T-helper 2 cell treated with Interferon-gamma antibody and Interleukin-4, amounts not matched to agents 5 μg/mL and 100 μg/mL, for 36 hours (primary cell): Measurements from ENCODE around the gene GOLGA6L1.
"Not testable (repeated sequence)": the region's sequence is repeated elsewhere in the genome, so short reads cannot be mapped to it uniquely, and the experiment has no call there.

ENCODE experiments used
- DNase-seq: peaks from one replicate; pipeline ENCODE4 v3.0.0; 2021; ENCODE audit warnings: low spot score
- H3K27ac Mint-ChIP-seq: one replicate; pipeline ENCODE4 v1.8.0; 2021; ENCODE audit warnings: mild to moderate bottlenecking, mixed read lengths
- H3K27me3 Mint-ChIP-seq: one replicate; pipeline ENCODE4 v1.8.0; 2021; ENCODE audit warnings: low read depth, mixed read lengths
- H3K36me3 Mint-ChIP-seq: one replicate; pipeline ENCODE4 v1.8.0; 2021; ENCODE audit warnings: low read depth, mixed read lengths
- H3K4me1 Mint-ChIP-seq: one replicate; pipeline ENCODE4 v1.8.0; 2021; ENCODE audit warnings: low read depth, mixed read lengths
- H3K4me3 Mint-ChIP-seq: one replicate; pipeline ENCODE4 v1.8.0; 2022; ENCODE audit warnings: mild to moderate bottlenecking, moderate library complexity, mixed read lengths
- H3K9me3 Mint-ChIP-seq: one replicate; pipeline ENCODE4 v1.8.0; 2021; ENCODE audit warnings: mixed read lengths

GOLGA6L1 gene, protein sequence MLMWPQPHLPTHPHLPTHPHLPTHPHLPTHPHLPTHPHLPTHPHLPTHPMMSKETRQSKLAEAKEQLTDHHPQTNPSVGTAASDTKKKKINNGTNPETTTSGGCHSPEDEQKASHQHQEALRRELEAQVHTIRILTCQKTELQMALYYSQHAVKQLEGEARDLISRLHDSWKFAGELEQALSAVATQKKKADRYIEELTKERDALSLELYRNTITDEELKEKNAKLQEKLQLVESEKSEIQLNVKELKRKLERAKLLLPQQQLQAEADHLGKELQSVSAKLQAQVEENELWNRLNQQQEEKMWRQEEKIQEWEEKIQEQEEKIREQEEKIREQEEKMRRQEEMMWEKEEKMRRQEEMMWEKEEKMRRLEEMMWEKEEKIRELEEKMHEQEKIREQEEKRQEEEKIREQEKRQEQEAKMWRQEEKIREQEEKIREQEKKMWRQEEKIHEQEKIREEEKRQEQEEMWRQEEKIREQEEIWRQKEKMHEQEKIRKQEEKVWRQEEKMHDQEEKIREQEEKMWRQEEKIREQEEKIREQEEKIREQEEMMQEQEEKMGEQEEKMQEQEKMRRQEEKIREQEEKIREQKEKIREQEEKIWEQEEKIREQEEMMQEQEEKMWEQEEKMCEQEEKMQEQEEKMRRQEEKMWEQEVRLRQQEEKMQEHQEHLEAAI

DNA sequence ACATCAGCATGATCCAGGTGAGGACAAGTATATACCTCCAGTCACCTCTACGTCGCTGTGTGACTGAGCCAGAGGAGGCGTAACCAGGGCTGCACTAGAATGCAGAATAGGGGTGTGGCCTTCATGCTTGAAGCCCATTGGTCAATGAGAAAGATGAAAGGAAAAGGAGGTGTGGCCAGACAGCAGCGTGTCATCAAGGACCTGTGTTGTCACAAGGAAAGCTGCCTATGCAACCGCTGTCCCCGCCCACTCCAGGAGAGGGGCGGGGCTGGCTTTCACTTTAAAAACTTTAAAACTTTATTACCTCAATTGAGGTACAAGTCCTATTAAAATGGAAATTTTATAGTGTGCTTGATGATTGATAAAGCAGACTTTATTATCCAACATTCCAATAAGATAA lies at the start of gene GOLGA6L1:
Gene GOLGA6L1, minus strand, starts transcription at position 101 of the 400 bp plus-strand sequence. Its CDS starts 91 bp downstream, at position 10.
- not testable (repeated sequence) for H3K4me1 Mint-ChIP-seq, H3K9me3 Mint-ChIP-seq, H3K27ac Mint-ChIP-seq, DNase-seq, H3K36me3 Mint-ChIP-seq, H3K27me3 Mint-ChIP-seq, H3K4me3 Mint-ChIP-seq

DNA sequence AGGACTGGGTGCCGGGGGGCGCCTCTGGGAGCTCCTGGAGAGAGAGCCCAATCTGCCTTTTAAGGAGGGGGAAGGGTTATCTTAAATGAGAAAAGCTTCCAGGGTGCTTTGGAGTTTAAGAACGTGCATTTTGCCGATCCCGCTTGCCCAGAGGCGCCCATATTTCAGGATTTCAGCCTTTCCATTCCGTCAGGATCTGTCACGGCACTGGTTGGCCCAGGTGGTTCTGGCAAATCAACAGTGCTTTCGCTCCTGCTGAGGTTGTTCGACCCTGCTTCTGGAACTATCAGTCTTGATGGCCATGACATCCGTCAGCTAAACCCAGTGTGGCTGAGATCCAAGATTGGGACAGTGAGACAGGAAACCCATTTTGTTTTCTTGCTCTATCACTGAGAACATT lies 44.6 kb upstream of the GOLGA6L1 start:
- H3K36me3 Mint-ChIP-seq, H3K4me1 Mint-ChIP-seq, H3K4me3 Mint-ChIP-seq, H3K9me3 Mint-ChIP-seq, DNase-seq, H3K27ac Mint-ChIP-seq, H3K27me3 Mint-ChIP-seq: not testable (repeated sequence)

DNA sequence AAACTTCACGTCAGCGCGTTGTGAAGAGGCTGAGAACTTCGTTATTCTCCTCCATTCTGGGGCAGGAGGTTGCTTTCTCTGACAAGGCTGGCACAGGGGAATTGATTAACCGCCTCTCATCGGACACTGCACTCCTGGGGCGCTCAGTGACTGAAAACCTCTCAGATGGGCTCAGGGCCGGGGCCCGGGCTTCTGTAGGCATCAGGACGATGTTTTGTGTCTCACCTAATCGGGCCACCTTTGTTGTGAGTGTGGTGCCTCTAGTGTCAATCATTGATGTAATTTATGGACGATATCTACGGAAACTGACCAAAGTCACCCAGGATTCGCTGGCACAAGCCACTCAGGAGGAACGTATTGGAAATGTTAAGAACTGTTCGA lies 43.9 kb upstream of the GOLGA6L1 start:
- H3K27ac Mint-ChIP-seq, H3K36me3 Mint-ChIP-seq, H3K4me1 Mint-ChIP-seq, H3K9me3 Mint-ChIP-seq, H3K4me3 Mint-ChIP-seq, H3K27me3 Mint-ChIP-seq, DNase-seq: not testable (repeated sequence)

DNA sequence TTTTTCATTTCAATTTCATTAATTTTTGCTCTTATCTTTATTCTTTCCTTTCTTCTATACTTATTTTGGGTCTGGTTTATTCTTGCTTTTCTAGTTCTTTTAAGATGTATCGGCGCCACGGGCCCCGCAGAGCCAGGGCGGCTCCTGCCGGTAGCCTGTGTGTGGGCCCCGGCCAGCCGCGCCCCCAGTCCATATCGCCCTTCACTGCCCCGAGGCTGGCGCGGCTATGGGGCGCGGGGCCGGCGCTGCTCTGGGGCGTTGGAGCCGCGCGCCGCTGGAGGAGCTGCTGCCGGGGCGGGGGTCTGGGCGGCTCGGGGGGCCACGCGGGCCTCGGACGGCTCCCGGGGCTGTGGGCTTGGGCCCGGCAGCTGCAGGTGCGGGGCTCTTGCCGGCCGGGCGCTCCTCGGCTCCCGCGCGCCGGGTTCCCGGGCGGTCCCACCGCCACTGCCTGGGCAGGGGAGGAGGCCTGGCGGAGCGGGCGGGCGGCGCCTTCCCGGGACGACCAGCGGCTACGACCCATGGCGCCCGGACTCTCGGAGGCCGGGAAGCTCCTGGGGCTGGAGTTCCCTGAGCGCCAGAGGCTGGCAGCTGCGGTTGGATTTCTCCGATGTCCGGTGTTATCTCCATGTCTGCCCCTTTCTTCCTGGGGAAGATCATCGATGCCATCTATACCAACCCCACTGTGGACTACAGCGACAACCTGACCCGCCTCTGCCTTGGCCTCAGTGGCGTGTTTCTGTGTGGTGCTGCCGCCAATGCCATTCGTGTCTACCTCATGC lies 43.3 kb upstream of the GOLGA6L1 start:
- not testable (repeated sequence) for H3K27me3 Mint-ChIP-seq, H3K4me1 Mint-ChIP-seq, DNase-seq

DNA sequence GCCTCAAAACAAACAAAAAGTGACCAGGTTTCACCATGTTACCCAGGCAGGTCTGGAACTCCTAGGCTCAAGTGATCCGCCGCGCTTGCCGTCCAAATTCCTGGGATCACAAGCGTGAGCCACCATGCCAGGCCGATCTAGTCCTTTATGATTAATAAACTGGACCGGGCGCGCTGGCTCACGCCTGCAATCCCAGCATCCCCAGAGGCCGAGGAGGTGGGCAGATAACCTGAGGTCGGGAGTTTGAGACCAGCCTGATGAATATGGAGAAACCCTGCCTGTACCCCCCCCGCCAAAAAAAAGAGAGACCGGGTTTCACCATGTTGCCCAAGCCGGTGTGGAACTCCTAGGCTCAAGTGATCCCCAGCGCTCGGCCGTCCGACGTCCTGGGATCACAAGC lies 40.1 kb upstream of the GOLGA6L1 start:
- DNase-seq, H3K27ac Mint-ChIP-seq, H3K9me3 Mint-ChIP-seq, H3K27me3 Mint-ChIP-seq, H3K36me3 Mint-ChIP-seq, H3K4me3 Mint-ChIP-seq, H3K4me1 Mint-ChIP-seq: not testable (repeated sequence)

More for the DNA sequence above, 43.3 kb upstream of the GOLGA6L1 start:
- not testable (repeated sequence) for H3K9me3 Mint-ChIP-seq, H3K27ac Mint-ChIP-seq, H3K36me3 Mint-ChIP-seq, H3K4me3 Mint-ChIP-seq

DNA sequence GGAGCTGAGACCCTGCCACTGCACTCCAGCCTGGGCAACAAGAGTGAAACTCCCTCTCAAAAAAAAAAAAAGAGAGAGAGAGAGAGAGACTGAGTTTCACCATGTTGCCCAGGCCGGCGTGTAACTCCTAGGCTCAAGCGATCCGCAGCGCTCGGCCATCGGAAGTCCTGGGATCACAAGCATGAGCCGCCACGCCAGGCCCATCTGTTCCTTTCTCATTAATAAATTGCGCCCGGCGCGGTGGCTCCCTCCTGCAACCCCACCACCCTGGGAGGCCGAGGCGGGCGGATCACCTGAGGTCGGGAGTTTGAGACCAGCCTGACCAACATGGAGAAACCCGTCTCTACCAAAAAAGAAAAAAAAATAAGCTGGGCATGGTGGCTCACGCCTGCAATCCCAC lies 39.0 kb upstream of the GOLGA6L1 start:
- H3K9me3 Mint-ChIP-seq, DNase-seq, H3K27me3 Mint-ChIP-seq, H3K36me3 Mint-ChIP-seq, H3K4me1 Mint-ChIP-seq, H3K4me3 Mint-ChIP-seq, H3K27ac Mint-ChIP-seq: not testable (repeated sequence)

DNA sequence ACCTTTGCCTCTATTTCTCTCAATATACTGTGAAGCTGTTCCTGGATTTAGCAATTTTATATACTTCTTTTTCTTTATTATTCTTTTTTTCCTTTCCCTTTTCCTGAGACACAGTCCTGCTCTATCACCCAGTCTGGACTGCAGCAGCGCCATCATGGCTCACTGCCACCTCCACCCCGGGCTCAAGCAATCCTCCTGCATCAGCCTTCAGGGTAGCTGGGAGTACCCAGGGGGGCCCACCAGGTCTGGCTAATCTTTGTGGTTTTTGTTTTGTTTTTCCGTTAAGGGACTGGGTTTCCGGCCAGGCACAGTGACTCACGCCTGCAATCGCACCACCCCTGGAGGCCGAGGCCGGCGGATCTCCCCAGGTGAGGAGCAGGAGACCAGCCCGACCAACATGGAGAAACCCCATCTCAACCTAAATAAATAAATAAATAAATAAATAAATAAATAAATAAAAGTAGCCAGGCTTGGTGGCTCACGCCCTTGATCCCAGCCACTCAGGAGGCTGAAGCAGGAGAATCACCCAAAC lies 38.1 kb upstream of the GOLGA6L1 start:
- not testable (repeated sequence) for H3K4me3 Mint-ChIP-seq, H3K27ac Mint-ChIP-seq, H3K9me3 Mint-ChIP-seq, H3K4me1 Mint-ChIP-seq, DNase-seq, H3K36me3 Mint-ChIP-seq, H3K27me3 Mint-ChIP-seq

DNA sequence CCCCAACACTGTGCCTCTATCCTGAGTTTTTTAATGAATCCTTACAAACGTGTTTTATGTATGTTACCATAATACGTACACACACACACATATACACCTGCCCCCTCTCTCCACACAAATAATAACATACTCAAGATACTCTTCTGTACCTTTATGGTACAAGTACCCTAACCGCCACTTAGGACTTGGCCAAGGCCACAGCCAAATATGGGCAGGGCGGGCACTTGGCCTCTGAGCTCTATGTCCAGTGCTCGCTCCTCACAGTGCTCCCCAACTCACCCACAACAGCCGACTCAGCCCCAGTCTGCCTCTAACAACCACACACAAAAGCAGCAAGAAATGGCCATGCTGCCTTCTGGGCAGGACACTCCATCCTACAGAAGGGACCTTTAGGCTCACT lies 3.8 kb downstream of the GOLGA6L1 start:
- not testable (repeated sequence) for H3K36me3 Mint-ChIP-seq, H3K27ac Mint-ChIP-seq, DNase-seq, H3K4me3 Mint-ChIP-seq, H3K4me1 Mint-ChIP-seq, H3K27me3 Mint-ChIP-seq, H3K9me3 Mint-ChIP-seq

DNA sequence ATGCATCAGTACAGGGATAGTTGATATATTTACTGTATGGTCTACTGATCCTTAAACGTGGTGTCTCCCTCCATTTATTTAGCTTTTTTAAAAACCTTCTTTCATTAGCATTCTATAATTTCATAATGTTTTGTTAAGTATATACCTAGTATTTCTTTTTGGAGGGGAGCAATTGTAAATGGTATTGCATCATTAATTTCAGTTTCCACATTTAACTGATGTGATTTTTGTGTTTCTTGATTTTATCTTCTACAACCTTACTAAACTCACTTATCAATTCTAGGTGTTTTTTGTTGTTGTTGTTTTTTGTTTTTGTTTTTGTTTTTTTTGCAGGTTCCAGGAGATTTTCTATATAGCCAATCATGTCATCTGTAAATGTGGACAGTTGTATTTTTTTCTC lies 18.4 kb downstream of the GOLGA6L1 start:
- no peak overlapping the region for H3K4me3 Mint-ChIP-seq
- H3K27me3 Mint-ChIP-seq: no peaks in the 10 kb centered on the region
- no peaks in the 10 kb centered on the region for H3K9me3 Mint-ChIP-seq
- no peak overlapping the region for H3K27ac Mint-ChIP-seq
- no peaks in the 10 kb centered on the region for H3K36me3 Mint-ChIP-seq
- no peak for DNase-seq
- no peaks in the 10 kb centered on the region for H3K4me1 Mint-ChIP-seq

DNA sequence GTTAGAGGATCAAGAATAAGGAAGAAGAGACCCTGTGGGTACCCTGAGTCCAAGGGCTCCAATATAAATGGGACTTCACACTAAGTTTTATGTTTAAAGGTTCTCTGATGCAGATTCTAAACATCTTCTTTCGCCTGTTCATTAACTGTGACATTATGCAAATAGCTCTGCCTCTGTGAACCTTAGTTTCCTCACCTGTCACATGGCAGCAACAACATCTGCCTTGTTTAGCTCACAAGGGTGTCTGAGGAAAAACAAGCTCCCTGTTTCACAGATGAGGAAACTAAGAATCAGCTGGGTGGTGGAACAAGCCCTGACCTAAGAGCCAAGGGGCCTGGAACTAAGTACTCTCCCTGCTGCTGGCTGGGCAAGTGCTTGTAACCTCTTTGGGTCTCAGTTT lies 40.8 kb downstream of the GOLGA6L1 start:
- Mint-ChIP-seq H3K27me3 (no peaks in the 10 kb centered on the region), H3K36me3 (no peaks in the 10 kb centered on the region)

DNA sequence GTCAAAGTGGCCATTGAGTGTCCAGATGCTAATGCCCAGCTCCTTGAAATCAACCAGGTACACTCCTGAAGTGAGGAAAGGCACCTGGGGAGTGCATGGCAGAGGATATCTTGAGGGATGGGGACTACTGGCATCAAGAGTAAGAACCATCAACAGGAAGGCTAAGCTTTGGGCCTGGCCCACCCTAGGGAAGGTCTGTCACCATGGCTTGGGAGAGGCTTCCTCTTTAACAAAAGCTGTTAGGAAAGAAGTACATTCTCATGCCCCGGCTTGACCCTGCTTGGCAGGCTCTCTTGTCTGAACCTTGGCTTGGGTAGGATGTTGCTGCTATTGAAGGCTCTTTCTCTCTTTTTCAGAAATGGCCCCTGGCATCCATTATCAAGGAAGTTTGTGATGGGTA lies 53.5 kb downstream of the GOLGA6L1 start:
- Mint-ChIP-seq H3K27me3 (peaks cover 11% of the 10 kb centered on the region), H3K4me1 (no peaks in the 10 kb centered on the region), H3K9me3 (no peaks in the 10 kb centered on the region), H3K4me3 (no peak overlapping the region), H3K36me3 (no peaks in the 10 kb centered on the region), H3K27ac (no peak overlapping the region)
- no peak for DNase-seq

More for the DNA sequence above, 40.8 kb downstream of the GOLGA6L1 start:
- Mint-ChIP-seq H3K4me1 (no peaks in the 10 kb centered on the region), H3K9me3 (no peaks in the 10 kb centered on the region), H3K4me3 (no peak overlapping the region), H3K27ac (no peak overlapping the region)
- no peak for DNase-seq

DNA sequence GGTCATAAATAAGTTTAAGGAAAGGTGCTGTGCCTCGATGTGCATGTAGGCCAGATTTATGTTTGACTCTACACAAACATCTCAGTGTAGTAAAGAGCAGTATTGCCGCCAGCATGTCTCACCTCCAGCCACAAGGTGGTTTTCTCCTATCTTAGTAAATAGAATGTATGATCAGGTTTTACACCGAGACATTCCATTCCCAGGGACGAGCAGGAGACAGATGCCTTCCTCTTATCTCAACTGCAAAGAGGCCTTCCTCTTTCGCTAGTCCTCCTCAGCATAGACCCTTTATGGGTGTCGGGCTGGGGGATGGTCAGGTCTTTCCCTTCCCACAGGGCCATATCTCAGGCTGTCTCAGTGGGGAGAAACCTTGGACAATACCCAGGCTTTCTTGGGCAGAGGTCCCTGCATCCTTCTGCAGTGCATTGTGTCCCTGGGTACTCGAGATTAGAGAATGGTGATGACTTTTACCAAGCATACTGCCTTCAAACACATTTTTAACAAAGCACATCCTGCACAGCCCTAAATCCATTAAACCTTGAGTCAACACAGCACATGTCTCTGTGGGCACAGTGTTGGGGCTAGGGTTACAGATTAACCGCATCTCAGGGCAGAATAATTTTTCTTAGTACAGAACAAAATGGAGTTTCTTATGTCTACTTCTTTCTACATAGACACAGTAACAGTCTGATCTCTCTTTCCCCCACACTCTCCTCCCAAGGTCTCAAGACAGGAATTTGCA lies 54.5 kb downstream of the GOLGA6L1 start:
- H3K27ac Mint-ChIP-seq, H3K9me3 Mint-ChIP-seq, H3K36me3 Mint-ChIP-seq, H3K4me3 Mint-ChIP-seq, H3K4me1 Mint-ChIP-seq, DNase-seq: not testable (repeated sequence)
- peaks cover 11% of the 10 kb centered on the region for H3K27me3 Mint-ChIP-seq

DNA sequence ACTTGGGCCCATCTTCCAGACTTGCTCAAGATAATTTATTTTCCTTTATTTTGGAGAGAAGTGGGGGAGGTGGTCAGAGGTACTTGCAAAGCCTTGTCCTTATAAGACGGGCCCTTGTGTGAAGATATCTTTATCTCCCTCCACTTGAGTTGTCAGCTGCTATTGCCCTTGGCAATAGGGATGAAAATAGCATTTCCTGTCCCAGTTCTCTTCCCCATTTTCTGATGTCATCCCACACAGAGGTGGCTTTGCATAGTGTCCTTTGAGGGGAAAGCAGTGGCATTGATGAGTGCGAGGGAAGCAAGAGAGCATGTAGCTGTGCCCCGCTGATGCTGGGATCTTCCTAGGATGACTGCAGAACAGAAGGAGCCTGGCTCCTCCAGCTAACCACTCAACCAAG lies 55.4 kb downstream of the GOLGA6L1 start:
- Mint-ChIP-seq H3K27me3 (peaks cover 8% of the 10 kb centered on the region), H3K9me3 (no peaks in the 10 kb centered on the region), H3K4me3 (no peak overlapping the region), H3K36me3 (no peaks in the 10 kb centered on the region), H3K27ac (no peak overlapping the region), H3K4me1 (no peaks in the 10 kb centered on the region)
- DNase-seq: no peak
